ENCODE results near the gene RHOU. TPM values are rescaled to one million over a fixed set of nuclear protein-coding genes. Genes with fewer than 3 reads are reported as not detected.

RHOU gene
- polyA plus RNA-seq, 1 experiment = 1.6 TPM

GRCh38 chr1:228793032-228793431 is 57.8 kb downstream of the RHOU start:
- no peaks in the 10 kb centered on the region for H3K9me3 ChIP-seq (ENCODE audit: control insufficient read depth, insufficient read depth, low read length)
- CTCF ChIA-PET = no interaction called here
- peaks cover 15% of the 10 kb centered on the region for H3K27me3 ChIP-seq (ENCODE audit: control insufficient read depth, insufficient read depth, low read length)
- DNase-seq (ENCODE audit: low read depth, low spot score) = no peak
- TF ChIP-seq CTCF (IDR thresholded peaks at IDR 0.05; ENCODE audit: low read depth, low read length) = no peak
- POLR2A ChIA-PET = no interaction called here
- no peak overlapping the region for H3K27ac ChIP-seq (ENCODE audit: low read depth, low read length)
- H3K4me3 ChIP-seq (ENCODE audit: low read depth, low read length) = no peak overlapping the region

- no peaks in the 10 kb centered on the region for H3K9me3 ChIP-seq (ENCODE audit: control insufficient read depth, insufficient read depth, low read length)
- no peak overlapping the region for H3K4me3 ChIP-seq (ENCODE audit: low read depth, low read length)
- DNase-seq (ENCODE audit: low read depth, low spot score) = no peak
- peaks cover 15% of the 10 kb centered on the region for H3K27me3 ChIP-seq (ENCODE audit: control insufficient read depth, insufficient read depth, low read length)
- H3K27ac ChIP-seq (ENCODE audit: low read depth, low read length) = no peak overlapping the region
- TF ChIP-seq CTCF (IDR thresholded peaks at IDR 0.05; ENCODE audit: low read depth, low read length) = no peak
- POLR2A ChIA-PET = no interaction called here
- CTCF ChIA-PET = no interaction called here
Observed at GRCh38 chr1:228794173-228794572, 58.9 kb downstream of the RHOU start.

- H3K27ac ChIP-seq (ENCODE audit: low read depth, low read length) = no peak overlapping the region
- POLR2A ChIA-PET = no interaction called here
- peaks cover 15% of the 10 kb centered on the region for H3K27me3 ChIP-seq (ENCODE audit: control insufficient read depth, insufficient read depth, low read length)
- no peak for DNase-seq (ENCODE audit: low read depth, low spot score)
- H3K4me3 ChIP-seq (ENCODE audit: low read depth, low read length) = no peak overlapping the region
- CTCF ChIA-PET = no interaction called here
- H3K9me3 ChIP-seq (ENCODE audit: control insufficient read depth, insufficient read depth, low read length) = no peaks in the 10 kb centered on the region
- no peak for TF ChIP-seq CTCF (IDR thresholded peaks at IDR 0.05; ENCODE audit: low read depth, low read length)
Observed at GRCh38 chr1:228794810-228795209, 59.5 kb downstream of the RHOU start.

DNA sequence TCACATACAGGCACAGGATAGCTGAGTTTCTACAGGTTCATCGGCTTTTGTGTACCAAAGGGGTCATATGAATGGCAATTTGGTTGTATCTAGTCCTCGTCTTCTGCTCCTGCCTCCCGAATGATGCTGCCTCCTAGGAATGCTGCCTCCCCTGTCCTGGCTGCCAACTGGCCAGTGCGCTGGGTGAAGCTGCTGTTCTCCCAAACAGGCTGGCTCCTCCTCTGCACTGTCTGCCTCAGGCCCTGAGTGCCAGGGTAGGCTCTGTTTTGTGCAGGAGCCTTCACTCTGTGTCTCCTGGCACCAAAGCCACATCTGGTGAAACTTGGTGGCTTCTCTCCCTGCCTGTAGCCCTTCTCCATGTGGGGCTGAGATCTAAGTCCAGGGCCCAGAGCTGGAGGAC is 60.3 kb downstream of the RHOU start:
- peaks cover 8% of the 10 kb centered on the region for H3K27me3 ChIP-seq (ENCODE audit: control insufficient read depth, insufficient read depth, low read length)
- no peak overlapping the region for H3K27ac ChIP-seq (ENCODE audit: low read depth, low read length)
- ChIA-PET POLR2A (no interaction called here), CTCF (no interaction called here)
- no peak overlapping the region for H3K4me3 ChIP-seq (ENCODE audit: low read depth, low read length)
- no peak for DNase-seq (ENCODE audit: low read depth, low spot score)
- no peaks in the 10 kb centered on the region for H3K9me3 ChIP-seq (ENCODE audit: control insufficient read depth, insufficient read depth, low read length)
- TF ChIP-seq CTCF (IDR thresholded peaks at IDR 0.05; ENCODE audit: low read depth, low read length) = no peak

Other genes starting within 250 kb of the RHOU start
- 77.5 and 84.0 TPM in 2 replicates for gene RNF187, start 248.1 kb upstream of the RHOU start, polyA plus RNA-seq (2011; rRNA removed)

Data from AG04450 (cell line).